A549 (cell line): ENCODE results near the gene TENM3. TPM values are rescaled to one million over a fixed set of nuclear protein-coding genes. Genes with fewer than 3 reads are reported as not detected.

Experiments used
- ATAC-seq, 2 experiments: fragments of 200-7000 bp in 1 of 2; fragments of >200 bp in 1 of 2; cut with Nextera tagmentation in 1 of 2; cut with Tn5 transposase in 1 of 2; 3 replicates each; pipeline versions ENCODE4 v1.8.0 to v1.9.1; 2018 to 2020; ENCODE audit warnings: mild to moderate bottlenecking in 1 of 2, moderate library complexity in 1 of 2
- CTCF ChIA-PET: fragments of 300-600 bp; sonication (Branson Sonifier 250); formaldehyde crosslinking; extraction: SDS; loops from one replicate; lab custom pipeline; 2021; ENCODE audit warnings: antibody characterized with exemption, inconsistent platforms; lab: Yijun Ruan, JAX
- POLR2A ChIA-PET: fragments of 350-600 bp; formaldehyde crosslinking; extraction: SDS; loops from one replicate; lab custom pipeline; 2021; ENCODE audit warnings: antibody characterized with exemption, inconsistent platforms; lab: Yijun Ruan, JAX
- DNase-seq, 2 experiments: peaks; one replicate each; pipeline versions ENCODE4 v3.0.0 to v3.0.0-alpha.2; 2011 to 2016; ENCODE audit warnings: low read depth in 1 of 2, low spot score in 1 of 2
- FAIRE-seq: peaks from 2 replicates; lab custom pipeline; 2011; peaks lifted over from hg19 to GRCh38; lab: Jason Lieb, UNC
- H3K27ac ChIP-seq, 2 experiments: fragments of >200 bp; sonication (Bioruptor Twin); formaldehyde crosslinking; 3 replicates each; pipeline ENCODE4 v1.5.1; 2016 to 2017
- H3K4me1 ChIP-seq: fragments of >200 bp; sonication (Bioruptor Twin); formaldehyde crosslinking; 3 replicates; pipeline ENCODE4 v1.6.1; 2016
- H3K4me2 ChIP-seq: fragments of >200 bp; sonication (Bioruptor Twin); formaldehyde crosslinking; 3 replicates; pipeline ENCODE4 v1.6.1; 2016
- H3K4me3 ChIP-seq: fragments of >200 bp; sonication (Bioruptor Twin); formaldehyde crosslinking; 3 replicates; pipeline ENCODE4 v1.5.1; 2016
- H3K9me3 ChIP-seq: fragments of >200 bp; sonication (Bioruptor Twin); formaldehyde crosslinking; 3 replicates; pipeline ENCODE4 v1.6.1; 2016
- CBX8 ChIP-seq: fragments of 200-600 bp; sonication (generic); IDR thresholded peaks from 2 replicates; pipeline ENCODE4 v1.6.1; 2016
- EHMT2 ChIP-seq: fragments of 200-600 bp; sonication (generic); IDR thresholded peaks from 2 replicates; pipeline ENCODE4 v1.6.1; 2016; ENCODE audit warnings: antibody characterized with exemption, low read depth, mild to moderate bottlenecking, moderate library complexity
- ELK1 ChIP-seq: fragments of 150-350 bp; IDR thresholded peaks from 2 replicates; pipeline ENCODE4 v1.6.1; 2014; ENCODE audit warnings: low read depth, mild to moderate bottlenecking, low read length
- ESRRA ChIP-seq: fragments of 150-350 bp; IDR thresholded peaks from 2 replicates; pipeline ENCODE4 v1.6.1; 2014; ENCODE audit warnings: mild to moderate bottlenecking, low read length, borderline replicate concordance
- FOSB ChIP-seq: fragments of 250-450 bp; sonication (Bioruptor Pico); IDR thresholded peaks from 2 replicates; pipeline ENCODE4 v1.5.0; 2020; ENCODE audit warnings: mild to moderate bottlenecking, moderate library complexity
- GATA3 ChIP-seq: IDR thresholded peaks from 2 replicates; pipeline ENCODE4 v1.6.1; 2012; ENCODE audit warnings: borderline replicate concordance
- HMGXB4 ChIP-seq: fragments of 250-450 bp; sonication (Bioruptor Pico); IDR thresholded peaks from 2 replicates; pipeline ENCODE4 v1.5.0; 2021; ENCODE audit warnings: mild to moderate bottlenecking, moderate library complexity, borderline replicate concordance
- HOXA7 ChIP-seq: fragments of 250-450 bp; sonication (Bioruptor Pico); IDR thresholded peaks from 2 replicates; pipeline ENCODE4 v1.5.0; 2020; ENCODE audit warnings: mild to moderate bottlenecking, moderate library complexity
- HOXB13 ChIP-seq: fragments of 250-450 bp; sonication (Bioruptor Pico); IDR thresholded peaks from 2 replicates; pipeline ENCODE4 v1.5.0; 2020; ENCODE audit warnings: low read depth, mild to moderate bottlenecking, moderate library complexity
- HOXB5 ChIP-seq: fragments of 250-450 bp; sonication (Bioruptor Pico); IDR thresholded peaks from 2 replicates; pipeline ENCODE4 v1.5.0; 2020; ENCODE audit warnings: mild to moderate bottlenecking, moderate library complexity
- KDM1A ChIP-seq: fragments of 200-600 bp; sonication (generic); IDR thresholded peaks from 2 replicates; pipeline ENCODE4 v1.6.1; 2016; ENCODE audit warnings: low read depth, mild to moderate bottlenecking
- KDM5A ChIP-seq: fragments of 200-600 bp; sonication (generic); IDR thresholded peaks from 2 replicates; pipeline ENCODE4 v1.6.1; 2016; ENCODE audit warnings: antibody characterized with exemption, mild to moderate bottlenecking
- MAFK ChIP-seq: fragments of 450-650 bp; IDR thresholded peaks from 2 replicates; pipeline ENCODE4 v1.6.1; 2014; ENCODE audit not compliant: partially characterized antibody
- MYC ChIP-seq: IDR thresholded peaks from 2 replicates; pipeline ENCODE4 v1.6.1; 2012; ENCODE audit warnings: mild to moderate bottlenecking, inconsistent platforms, low read length, improper control_type of control experiment, borderline replicate concordance
- PHF8 ChIP-seq: fragments of 200-600 bp; sonication (generic); IDR thresholded peaks from 2 replicates; pipeline ENCODE4 v1.6.1; 2016; ENCODE audit warnings: low read depth, mild to moderate bottlenecking, antibody characterized with exemption, moderate library complexity, borderline replicate concordance
- RNF2 ChIP-seq: fragments of 200-600 bp; sonication (generic); IDR thresholded peaks from 2 replicates; pipeline ENCODE4 v1.6.1; 2016; ENCODE audit warnings: low read depth, mild to moderate bottlenecking, antibody characterized with exemption, moderate library complexity, borderline replicate concordance
- SREBF2 ChIP-seq: fragments of 450-650 bp; IDR thresholded peaks from 2 replicates; pipeline ENCODE4 v1.6.1; 2014; ENCODE audit warnings: mild to moderate bottlenecking, moderate library complexity
- ZC3H11A ChIP-seq: fragments of 450-650 bp; IDR thresholded peaks from 2 replicates; pipeline ENCODE4 v1.6.1; 2014; ENCODE audit warnings: antibody characterized with exemption, mild to moderate bottlenecking
- ZSCAN20 ChIP-seq: fragments of 250-450 bp; sonication (Bioruptor Pico); IDR thresholded peaks from 2 replicates; pipeline ENCODE4 v1.8.0; 2022; ENCODE audit warnings: mild to moderate bottlenecking, moderate library complexity
- WGBS: methylation state at CpG from one replicate; pipeline ENCODE4 v1.1.6; 2017; ENCODE audit errors: missing lambda C conversion rate; 5-methylcytosine and 5-hydroxymethylcytosine counted together
- polyA plus RNA-seq, 4 experiments: library from polyadenylated mRNA; depleted of rRNA in 3 of 4; stranded (reverse); fragments of >200 nt; fragmentation: RNase III in 1 of 4; extraction: RNeasy Plus Mini Kit Qiagen cat#74134 plus additional on column Dnase treatment in 1 of 4; gene quantifications; 2 replicates in 3 of 4; 3 replicates in 1 of 4; pipeline ENCODE4 v1.2.3, GENCODE V29; 2011 to 2017
- TF ChIP-seq, protein P1 (sequence below): fragments of >200 bp; sonication (Bioruptor Twin); formaldehyde crosslinking; IDR thresholded peaks from 2 replicates; pipeline ENCODE4 v1.6.1; 2016
- TF ChIP-seq, protein P2 (sequence below): fragments of 250-450 bp; sonication (Bioruptor Pico); IDR thresholded peaks from 2 replicates; pipeline ENCODE4 v1.5.0; 2020; ENCODE audit warnings: low read depth, mild to moderate bottlenecking, moderate library complexity

TENM3 gene
- polyA plus RNA-seq, 2 of the 4 experiments (the other 2 are of a cell fraction): 2.4 to 7.3 TPM

GRCh38 chr4:182699795-182700194, 456.6 kb downstream of the TENM3 start:
- ChIA-PET CTCF (no interaction called here), POLR2A (no interaction called here)
- Histone ChIP-seq H3K9me3 (no peaks in the 10 kb centered on the region), H3K4me2 (no peak overlapping the region), H3K4me3 (no peak overlapping the region), H3K4me1 (no peaks in the 10 kb centered on the region), H3K27ac (no peak overlapping the region)
- WGBS: 12% methylated on average over 3 of the region's 3 CpGs
- no peak for FAIRE-seq
- no peak for TF ChIP-seq ZC3H11A
- TF ChIP-seq, protein P1, sequence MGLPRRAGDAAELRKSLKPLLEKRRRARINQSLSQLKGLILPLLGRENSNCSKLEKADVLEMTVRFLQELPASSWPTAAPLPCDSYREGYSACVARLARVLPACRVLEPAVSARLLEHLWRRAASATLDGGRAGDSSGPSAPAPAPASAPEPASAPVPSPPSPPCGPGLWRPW: no peak
- no peak for TF ChIP-seq ESRRA
- TF ChIP-seq RNF2: no peak
- TF ChIP-seq PHF8: no peak
- no peak for TF ChIP-seq SREBF2
- no peak for TF ChIP-seq KDM5A
- DNase-seq: no peak
- ATAC-seq: no peak

GRCh38 chr4:182700362-182701160, 457.4 kb downstream of the TENM3 start:
- Histone ChIP-seq H3K4me3 (no peak overlapping the region), H3K4me1 (no peaks in the 10 kb centered on the region), H3K4me2 (no peak overlapping the region), H3K9me3 (no peaks in the 10 kb centered on the region), H3K27ac (no peak overlapping the region)
- ChIA-PET CTCF (no interaction called here), POLR2A (no interaction called here)
- 34% methylated on average over 5 of the region's 5 CpGs for WGBS
- ATAC-seq: no peak
- TF ChIP-seq HOXB13 (CRISPR knock-in tag): no peak
- TF ChIP-seq EHMT2: no peak
- TF ChIP-seq FOSB (CRISPR knock-in tag): no peak
- no peak for TF ChIP-seq CBX8
- no peak for TF ChIP-seq KDM1A
- no peak for TF ChIP-seq HMGXB4
- TF ChIP-seq, protein P2, sequence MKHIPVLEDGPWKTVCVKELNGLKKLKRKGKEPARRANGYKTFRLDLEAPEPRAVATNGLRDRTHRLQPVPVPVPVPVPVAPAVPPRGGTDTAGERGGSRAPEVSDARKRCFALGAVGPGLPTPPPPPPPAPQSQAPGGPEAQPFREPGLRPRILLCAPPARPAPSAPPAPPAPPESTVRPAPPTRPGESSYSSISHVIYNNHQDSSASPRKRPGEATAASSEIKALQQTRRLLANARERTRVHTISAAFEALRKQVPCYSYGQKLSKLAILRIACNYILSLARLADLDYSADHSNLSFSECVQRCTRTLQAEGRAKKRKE (CRISPR knock-in tag): no peak
- no peak for TF ChIP-seq HOXB5 (CRISPR knock-in tag)
- TF ChIP-seq MYC: no peak
- TF ChIP-seq ZSCAN20 (CRISPR knock-in tag): no peak
- DNase-seq: no peak
- FAIRE-seq: no peak

- no peaks in the 10 kb centered on the region for H3K9me3 ChIP-seq
- no peak overlapping the region for H3K4me2 ChIP-seq
- no peaks in the 10 kb centered on the region for H3K4me1 ChIP-seq
- DNase-seq (no peak), FAIRE-seq (no peak), ATAC-seq (no peak)
- CTCF ChIA-PET: no interaction called here
- TF ChIP-seq, protein P2 (CRISPR knock-in tag): no peak
- TF ChIP-seq MAFK (no peak), ELK1 (no peak), HOXA7 (CRISPR knock-in tag) (no peak), GATA3 (no peak)
- POLR2A ChIA-PET: no interaction called here
- WGBS: 3% methylated on average over 1 of the region's 1 CpG
- no peak overlapping the region for H3K27ac ChIP-seq
- no peak overlapping the region for H3K4me3 ChIP-seq
Observed at GRCh38 chr4:182704077-182704476, 460.9 kb downstream of the TENM3 start.
